Upper lobe of left lung (tissue), 6 donors: ENCODE results near the gene CLUH. TPM values are rescaled to one million over a fixed set of nuclear protein-coding genes. Genes with fewer than 3 reads are reported as not detected.
A peak's percentile ranks its signal among the peaks of the same experiment; 100 is the strongest.

Experiments used
- ATAC-seq, 2 donors: fragments of 200-7000 bp; cut with Tn5 transposase; one replicate each; pipeline ENCODE4 v1.9.1; 2022; ENCODE audit warnings: mild to moderate bottlenecking in 2 of 2, moderate library complexity in 2 of 2; ENCODE audit not compliant: low FRiP score in 2 of 2
- DNase-seq, 2 donors: peaks; one replicate each; pipeline ENCODE4 v3.0.0-alpha.2; 2019 to 2020
- H3K27ac ChIP-seq, 4 donors: fragments of 200-600 bp; sonication (generic); one replicate each; pipeline ENCODE4 v1.5.1; 2016 to 2019
- H3K27me3 ChIP-seq, 4 donors: fragments of 200-600 bp; sonication (generic); one replicate each; pipeline ENCODE4 v1.5.1; 2017 to 2019
- H3K36me3 ChIP-seq, 4 donors: fragments of 200-600 bp; sonication (generic); one replicate each; pipeline ENCODE4 v1.5.1; 2016 to 2019
- H3K4me1 ChIP-seq, 4 donors: fragments of 200-600 bp; sonication (generic); one replicate each; pipeline ENCODE4 v1.5.1; 2018 to 2019
- H3K4me3 ChIP-seq, 4 donors: fragments of 200-600 bp; sonication (generic); one replicate each; pipeline ENCODE4 v1.5.1; 2017 to 2019; ENCODE audit warnings: mild to moderate bottlenecking in 2 of 4, moderate library complexity in 1 of 4
- H3K9me3 ChIP-seq, 4 donors: fragments of 200-600 bp; sonication (generic); one replicate each; pipeline ENCODE4 v1.5.1; 2018 to 2019
- EP300 ChIP-seq, 4 donors: sonication (generic); formaldehyde crosslinking; IDR thresholded peaks; one replicate each; pipeline ENCODE4 v1.5.1; 2017; ENCODE audit warnings: antibody characterized with exemption in 4 of 4, control low read depth in 2 of 4
- POLR2A ChIP-seq, 4 donors: fragments of 450-650 bp; IDR thresholded peaks; one replicate each; pipeline ENCODE4 v1.5.1; 2016 to 2017; ENCODE audit warnings: antibody characterized with exemption in 4 of 4, mild to moderate bottlenecking in 2 of 4
- POLR2AphosphoS5 ChIP-seq, 2 donors: sonication (generic); formaldehyde crosslinking; IDR thresholded peaks; one replicate each; pipeline ENCODE4 v1.5.1; 2017; ENCODE audit warnings: antibody characterized with exemption in 2 of 2
- WGBS, 2 donors: methylation state at CpG; one replicate each; pipeline ENCODE4 v1.1.5; 2017 to 2018; 5-methylcytosine and 5-hydroxymethylcytosine counted together
- total RNA-seq, 6 donors: library from RNA; depleted of rRNA in 4 of 6; stranded (reverse); fragments of >200 nt in 4 of 6; gene quantifications; one replicate each; pipeline versions ENCODE4 v1.1.0 to v1.2.1, GENCODE V29; 2016 to 2021
- TF ChIP-seq, protein P1 (sequence below), 6 experiments: fragments of 450-650 bp in 4 of 6; fragments of 200-600 bp in 2 of 6; sonication (generic) in 2 of 6; IDR thresholded peaks; one replicate each; pipeline ENCODE4 v1.5.1; 2016 to 2019; ENCODE audit warnings: antibody characterized with exemption in 6 of 6
- donor health status: DM: no; HTN: no; CAD: no; lungs with moderate emphysema.
- donor health status: DM: no; HTN: yes; CAD: no; lungs with severe emphysema.

CLUH gene
- total RNA-seq, 6 donors from 2014 or later = 47.9 to 137 (median 87.2) TPM

- ATAC-seq = peak in 1 of 2 donors; percentile 64
- H3K4me1 ChIP-seq = peaks cover 0 to 13% (median 6%) of the 10 kb centered on the region in 4 donors
- no peaks in the 10 kb centered on the region for H3K36me3 ChIP-seq
- H3K4me3 ChIP-seq = no peak overlapping the region
- H3K27ac ChIP-seq = no peak overlapping the region
- 20 to 28% methylated on average over 11 of the region's 11 CpGs for WGBS, 2 donors
- H3K9me3 ChIP-seq = no peaks in the 10 kb centered on the region
- peak in 1 of 2 donors; percentile 26 for TF ChIP-seq POLR2AphosphoS5 (IDR thresholded peaks at IDR 0.05)
- no peak for TF ChIP-seq EP300 (IDR thresholded peaks at IDR 0.05)
- TF ChIP-seq, protein P1, sequence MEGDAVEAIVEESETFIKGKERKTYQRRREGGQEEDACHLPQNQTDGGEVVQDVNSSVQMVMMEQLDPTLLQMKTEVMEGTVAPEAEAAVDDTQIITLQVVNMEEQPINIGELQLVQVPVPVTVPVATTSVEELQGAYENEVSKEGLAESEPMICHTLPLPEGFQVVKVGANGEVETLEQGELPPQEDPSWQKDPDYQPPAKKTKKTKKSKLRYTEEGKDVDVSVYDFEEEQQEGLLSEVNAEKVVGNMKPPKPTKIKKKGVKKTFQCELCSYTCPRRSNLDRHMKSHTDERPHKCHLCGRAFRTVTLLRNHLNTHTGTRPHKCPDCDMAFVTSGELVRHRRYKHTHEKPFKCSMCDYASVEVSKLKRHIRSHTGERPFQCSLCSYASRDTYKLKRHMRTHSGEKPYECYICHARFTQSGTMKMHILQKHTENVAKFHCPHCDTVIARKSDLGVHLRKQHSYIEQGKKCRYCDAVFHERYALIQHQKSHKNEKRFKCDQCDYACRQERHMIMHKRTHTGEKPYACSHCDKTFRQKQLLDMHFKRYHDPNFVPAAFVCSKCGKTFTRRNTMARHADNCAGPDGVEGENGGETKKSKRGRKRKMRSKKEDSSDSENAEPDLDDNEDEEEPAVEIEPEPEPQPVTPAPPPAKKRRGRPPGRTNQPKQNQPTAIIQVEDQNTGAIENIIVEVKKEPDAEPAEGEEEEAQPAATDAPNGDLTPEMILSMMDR (IDR thresholded peaks at IDR 0.05) = no peak
- DNase-seq = no peak
- H3K27me3 ChIP-seq = peaks cover 0 to 17% (median 5%) of the 10 kb centered on the region in 4 donors
These were observed 33.9 kb upstream of the CLUH start for GRCh38 chr17:2745317-2746037.

- ATAC-seq (no peak), DNase-seq (no peak)
- Histone ChIP-seq H3K9me3 (no peaks in the 10 kb centered on the region), H3K27me3 (no peaks in the 10 kb centered on the region), H3K36me3 (no peaks in the 10 kb centered on the region), H3K4me3 (no peak overlapping the region), H3K4me1 (no peaks in the 10 kb centered on the region), H3K27ac (no peak overlapping the region)
- TF ChIP-seq POLR2AphosphoS5 (IDR thresholded peaks at IDR 0.05) (no peak), POLR2A (IDR thresholded peaks at IDR 0.05) (no peak), EP300 (IDR thresholded peaks at IDR 0.05) (no peak)
- TF ChIP-seq, protein P1 (IDR thresholded peaks at IDR 0.05) = no peak
- 86 to 93% methylated on average over 15 of the region's 15 CpGs for WGBS, 2 donors
These were observed 26.1 kb upstream of the CLUH start for GRCh38 chr17:2737693-2738092.

- Histone ChIP-seq H3K27me3 (no peaks in the 10 kb centered on the region), H3K4me1 (no peaks in the 10 kb centered on the region), H3K9me3 (no peaks in the 10 kb centered on the region), H3K4me3 (no peak overlapping the region), H3K36me3 (no peaks in the 10 kb centered on the region), H3K27ac (no peak overlapping the region)
- no peak for DNase-seq
- ATAC-seq = no peak
- no peak for TF ChIP-seq POLR2AphosphoS5 (IDR thresholded peaks at IDR 0.05)
- WGBS, 2 donors = 85 to 87% methylated on average over 3 of the region's 3 CpGs
These were observed 25.4 kb upstream of the CLUH start for GRCh38 chr17:2736956-2737355.

GRCh38 chr17:2735896-2736295 lies 24.3 kb upstream of the CLUH start:
- Histone ChIP-seq H3K36me3 (no peaks in the 10 kb centered on the region), H3K4me1 (no peaks in the 10 kb centered on the region), H3K9me3 (no peaks in the 10 kb centered on the region), H3K4me3 (no peak overlapping the region), H3K27ac (no peak overlapping the region), H3K27me3 (no peaks in the 10 kb centered on the region)
- DNase-seq (no peak), ATAC-seq (no peak)
- TF ChIP-seq, protein P1 (IDR thresholded peaks at IDR 0.05) = no peak
- TF ChIP-seq POLR2A (IDR thresholded peaks at IDR 0.05) = no peak
- TF ChIP-seq POLR2AphosphoS5 (IDR thresholded peaks at IDR 0.05) = no peak
- TF ChIP-seq EP300 (IDR thresholded peaks at IDR 0.05) = no peak
- 76 to 82% methylated on average over 5 of the region's 5 CpGs for WGBS, 2 donors

DNA sequence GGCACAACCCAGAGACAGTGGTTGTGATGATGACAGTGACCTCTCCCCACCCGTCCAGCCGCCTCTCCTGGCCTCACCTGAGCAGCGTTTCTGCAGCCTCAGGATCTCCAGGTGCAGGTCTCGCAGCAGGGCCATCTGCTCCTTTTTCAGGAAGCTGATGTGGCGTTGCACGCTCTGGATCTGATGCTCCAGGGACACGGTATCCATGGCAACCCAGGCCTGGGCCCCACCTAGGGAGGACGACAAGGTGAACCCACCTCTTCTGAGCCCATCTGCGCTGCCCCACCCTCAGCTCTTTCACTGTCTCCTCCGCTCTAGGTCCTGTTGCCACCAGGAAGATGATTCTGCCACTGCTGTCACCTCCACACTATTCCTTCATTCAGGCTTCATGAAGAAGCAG lies 23.4 kb upstream of the CLUH start:
- DNase-seq (no peak), ATAC-seq (peak in 1 of 2 donors; percentile 25)
- H3K4me3 ChIP-seq = no peak overlapping the region
- H3K27me3 ChIP-seq = no peaks in the 10 kb centered on the region
- no peak overlapping the region for H3K27ac ChIP-seq
- TF ChIP-seq POLR2AphosphoS5 (IDR thresholded peaks at IDR 0.05) = no peak
- TF ChIP-seq EP300 (IDR thresholded peaks at IDR 0.05) = no peak
- TF ChIP-seq, protein P1 (IDR thresholded peaks at IDR 0.05) = no peak
- TF ChIP-seq POLR2A (IDR thresholded peaks at IDR 0.05) = no peak
- H3K9me3 ChIP-seq = no peaks in the 10 kb centered on the region
- no peaks in the 10 kb centered on the region for H3K36me3 ChIP-seq
- 78 to 88% methylated on average over 7 to 8 of the region's 10 CpGs for WGBS, 2 donors
- no peaks in the 10 kb centered on the region for H3K4me1 ChIP-seq
